Heart left ventricle (tissue), 13 donors: ENCODE data around the gene MAST4.
"Not testable (repeated sequence)": the region's sequence is repeated elsewhere in the genome, so short reads cannot be mapped to it uniquely, and the experiment has no call there.

ENCODE experiments used
- CTCF ChIP-seq, 12 donors: fragments of 200-600 bp; sonication (generic) in 4 of 12; IDR thresholded peaks; one replicate each; pipeline versions ENCODE4 v1.5.0 to v1.8.0; 2018 to 2022; ENCODE audit warnings: antibody characterized with exemption in 12 of 12, mild to moderate bottlenecking in 5 of 12
- POLR2A ChIP-seq, 2 donors: fragments of 450-650 bp; IDR thresholded peaks; one replicate each; pipeline ENCODE4 v1.6.1; 2017; ENCODE audit warnings: antibody characterized with exemption in 2 of 2, mild to moderate bottlenecking in 2 of 2, moderate library complexity in 2 of 2
- donor health status: ischemic (EF 13 %, LVEDD 7.1; RV severe dilation, severe dysfunction).
- donor health status: DM: no; HTN: yes; CAD: no.
- donor health status: DM: no; HTN: no; CAD: no.
- donor health status: ischemic (EF 25% LVEDD 6.9; RV normal size, moderate dysfunction).
- donor health status: ischemic (EF 25% LVEDD 5.7; RV mildly dilated, moderate dysfunction).
- donor health status: ischemic (EF 35%, LVEDD 5.7; RV mildly dilated, moderate dysfunction).
- donor health status: nonischemic (EF 11% LVEDD 7.7; RV severe dilation, severe dysfunction).
- donor health status: DM: yes; HTN: yes; CAD: no.
- donor health status: PGD.
- donor health status: ischemic (EF 29% LVEDD 5.4; RV normal size, mild dysfunction).
- donor health status: nonischemic (EF 23%, LVEDD 6.1; RV moderate dilation, normal function).

GRCh38 chr5:66822906-66823305 lies 226.7 kb downstream of the MAST4 start:
- not testable (repeated sequence) for TF ChIP-seq CTCF, POLR2A (IDR thresholded peaks at IDR 0.05)
